Stimulated activated naive CD8-positive, alpha-beta T cell treated with anti-CD3 and anti-CD28 coated beads, Interleukin-15, amount 100 ng/mL, for 72 hours (primary cell): ENCODE measurements around the gene COA1.
A peak's percentile ranks its signal among the peaks of the same experiment; 100 is the strongest.

Experiments
- ATAC-seq: fragments of 150-1000 bp; cut with Tn5 transposase; 2 replicates; pipeline ENCODE4 v1.10.0; 2021; ENCODE audit warnings: mild to moderate bottlenecking, moderate library complexity
- DNase-seq, 2 donors: peaks; one replicate each; pipeline ENCODE4 v3.0.0; 2021 to 2022
- H3K27ac Mint-ChIP-seq, 2 donors: one replicate each; pipeline ENCODE4 v1.8.0; 2022; ENCODE audit warnings: mild to moderate bottlenecking in 2 of 2, mixed read lengths in 2 of 2, moderate library complexity in 2 of 2
- H3K27me3 Mint-ChIP-seq: one replicate; pipeline ENCODE4 v1.8.0; 2022; ENCODE audit warnings: mixed read lengths
- H3K4me1 Mint-ChIP-seq: one replicate; pipeline ENCODE4 v1.8.0; 2022; ENCODE audit warnings: mild to moderate bottlenecking, mixed read lengths
- H3K4me3 Mint-ChIP-seq, 2 donors: one replicate each; pipeline ENCODE4 v1.8.0; 2022; ENCODE audit warnings: mild to moderate bottlenecking in 2 of 2, mixed read lengths in 2 of 2, moderate library complexity in 1 of 2
- H3K9me3 Mint-ChIP-seq, 2 donors: one replicate each; pipeline ENCODE4 v1.8.0; 2022; ENCODE audit warnings: mixed read lengths in 2 of 2

The COA1 gene

GRCh38 chr7:43666938-43667337 lies 62.4 kb downstream of the COA1 start:
- peaks cover 82% of the 10 kb centered on the region for H3K4me1 Mint-ChIP-seq
- H3K9me3 Mint-ChIP-seq, result peaks cover 5 to 24% of the 10 kb centered on the region in 2 donors
- H3K4me3 Mint-ChIP-seq, result no peak overlapping the region
- no peaks in the 10 kb centered on the region for H3K27me3 Mint-ChIP-seq
- DNase-seq (no peak), ATAC-seq (no peak)
- no peak overlapping the region for H3K27ac Mint-ChIP-seq

GRCh38 chr7:43664681-43665080 lies 64.6 kb downstream of the COA1 start:
- Mint-ChIP-seq H3K4me3 (no peak overlapping the region), H3K27ac (peak overlapping the region in 1 of 2 donors; percentile 27), H3K9me3 (peaks cover 0 to 21% of the 10 kb centered on the region in 2 donors), H3K4me1 (peaks cover 76% of the 10 kb centered on the region), H3K27me3 (no peaks in the 10 kb centered on the region)
- ATAC-seq (no peak), DNase-seq (no peak)

GRCh38 chr7:43660141-43660540 lies 69.2 kb downstream of the COA1 start:
- ATAC-seq (no peak), DNase-seq (no peak)
- H3K9me3 Mint-ChIP-seq, result no peaks in the 10 kb centered on the region
- H3K27ac Mint-ChIP-seq, result peak overlapping the region in 1 of 2 donors; percentile 43
- no peak overlapping the region for H3K4me3 Mint-ChIP-seq
- no peaks in the 10 kb centered on the region for H3K27me3 Mint-ChIP-seq
- peaks cover 71% of the 10 kb centered on the region for H3K4me1 Mint-ChIP-seq

GRCh38 chr7:43659549-43659896 lies 69.8 kb downstream of the COA1 start:
- no peaks in the 10 kb centered on the region for H3K27me3 Mint-ChIP-seq
- peak overlapping the region in 1 of 2 donors; percentile 47 for H3K27ac Mint-ChIP-seq
- H3K4me1 Mint-ChIP-seq, result peaks cover 69% of the 10 kb centered on the region
- DNase-seq (no peak), ATAC-seq (no peak)
- no peaks in the 10 kb centered on the region for H3K9me3 Mint-ChIP-seq
- H3K4me3 Mint-ChIP-seq, result no peak overlapping the region

GRCh38 chr7:43658718-43659548 lies 70.4 kb downstream of the COA1 start:
- H3K9me3 Mint-ChIP-seq, result no peaks in the 10 kb centered on the region
- peak; percentile 23 to 49 for DNase-seq
- H3K4me1 Mint-ChIP-seq, result peaks cover 70% of the 10 kb centered on the region
- peak overlapping the region; percentile 51 to 76 for H3K4me3 Mint-ChIP-seq
- ATAC-seq, result peak; percentile 98
- H3K27ac Mint-ChIP-seq, result peak overlapping the region; percentile 84 to 93
- H3K27me3 Mint-ChIP-seq, result no peaks in the 10 kb centered on the region

GRCh38 chr7:43656997-43657396 lies 72.3 kb downstream of the COA1 start:
- peaks cover 75% of the 10 kb centered on the region for H3K4me1 Mint-ChIP-seq

GRCh38 chr7:43655584-43655983 lies 73.7 kb downstream of the COA1 start:
- Mint-ChIP-seq H3K9me3 (no peaks in the 10 kb centered on the region), H3K4me1 (peaks cover 82% of the 10 kb centered on the region)

More at GRCh38 chr7:43656997-43657396, 72.3 kb downstream of the COA1 start:
- H3K4me3 Mint-ChIP-seq, result no peak overlapping the region
- H3K9me3 Mint-ChIP-seq, result no peaks in the 10 kb centered on the region
- ATAC-seq (no peak), DNase-seq (no peak)
- no peak overlapping the region for H3K27ac Mint-ChIP-seq
- H3K27me3 Mint-ChIP-seq, result no peaks in the 10 kb centered on the region

GRCh38 chr7:43653891-43654504 lies 75.3 kb downstream of the COA1 start:
- H3K27ac Mint-ChIP-seq, result peak overlapping the region; percentile 49 to 73
- no peaks in the 10 kb centered on the region for H3K27me3 Mint-ChIP-seq
- no peaks in the 10 kb centered on the region for H3K9me3 Mint-ChIP-seq
- no peak for ATAC-seq
- DNase-seq, result no peak
- H3K4me3 Mint-ChIP-seq, result peak overlapping the region; percentile 4 to 47
- peaks cover 83% of the 10 kb centered on the region for H3K4me1 Mint-ChIP-seq

More at GRCh38 chr7:43655584-43655983, 73.7 kb downstream of the COA1 start:
- ATAC-seq (no peak), DNase-seq (no peak)
- Mint-ChIP-seq H3K27ac (no peak overlapping the region), H3K27me3 (no peaks in the 10 kb centered on the region), H3K4me3 (no peak overlapping the region)

GRCh38 chr7:43653466-43653865 lies 75.9 kb downstream of the COA1 start:
- peak overlapping the region in 1 of 2 donors; percentile 47 for H3K4me3 Mint-ChIP-seq
- H3K9me3 Mint-ChIP-seq, result no peaks in the 10 kb centered on the region
- no peaks in the 10 kb centered on the region for H3K27me3 Mint-ChIP-seq
- peaks cover 83% of the 10 kb centered on the region for H3K4me1 Mint-ChIP-seq
- DNase-seq (no peak), ATAC-seq (no peak)
- peak overlapping the region in 1 of 2 donors; percentile 73 for H3K27ac Mint-ChIP-seq

- Mint-ChIP-seq H3K27ac (peak overlapping the region; percentile 16 to 20), H3K9me3 (no peaks in the 10 kb centered on the region), H3K4me1 (peaks cover 84% of the 10 kb centered on the region), H3K27me3 (no peaks in the 10 kb centered on the region), H3K4me3 (peak overlapping the region in 1 of 2 donors; percentile 43)
- DNase-seq (no peak), ATAC-seq (no peak)
Measured at GRCh38 chr7:43652364-43652763, 77.0 kb downstream of the COA1 start.

- peaks cover 95% of the 10 kb centered on the region for H3K4me1 Mint-ChIP-seq
- no peak for DNase-seq
- peak overlapping the region; percentile 96 for H3K27ac Mint-ChIP-seq
- peak overlapping the region; percentile 65 to 82 for H3K4me3 Mint-ChIP-seq
- H3K27me3 Mint-ChIP-seq, result no peaks in the 10 kb centered on the region
- H3K9me3 Mint-ChIP-seq, result no peaks in the 10 kb centered on the region
- ATAC-seq, result no peak
Measured at GRCh38 chr7:43650457-43651052, 78.8 kb downstream of the COA1 start.

GRCh38 chr7:43649755-43650274 lies 79.5 kb downstream of the COA1 start:
- H3K4me3 Mint-ChIP-seq, result peak overlapping the region; percentile 65 to 82
- ATAC-seq, result peak; percentile 66

GRCh38 chr7:43648473-43649406 lies 80.6 kb downstream of the COA1 start:
- ATAC-seq, result peak; percentile 67
- Mint-ChIP-seq H3K9me3 (no peaks in the 10 kb centered on the region), H3K4me1 (peaks cover 99% of the 10 kb centered on the region), H3K27me3 (no peaks in the 10 kb centered on the region), H3K4me3 (peak overlapping the region; percentile 65 to 82), H3K27ac (peak overlapping the region; percentile 98 to 100)
- DNase-seq, result peak; percentile 63 to 83

More at GRCh38 chr7:43649755-43650274, 79.5 kb downstream of the COA1 start:
- no peaks in the 10 kb centered on the region for H3K27me3 Mint-ChIP-seq
- peak overlapping the region; percentile 80 to 96 for H3K27ac Mint-ChIP-seq
- DNase-seq, result peak; percentile 66 to 79
- H3K9me3 Mint-ChIP-seq, result no peaks in the 10 kb centered on the region
- peaks cover 99% of the 10 kb centered on the region for H3K4me1 Mint-ChIP-seq

- H3K4me3 Mint-ChIP-seq, result peak overlapping the region; percentile 65 to 82
- peaks cover 99% of the 10 kb centered on the region for H3K4me1 Mint-ChIP-seq
- peak overlapping the region; percentile 98 to 100 for H3K27ac Mint-ChIP-seq
- ATAC-seq, result peak; percentile 72
- no peaks in the 10 kb centered on the region for H3K27me3 Mint-ChIP-seq
- peak; percentile 51 to 79 for DNase-seq
- H3K9me3 Mint-ChIP-seq, result no peaks in the 10 kb centered on the region
Measured at GRCh38 chr7:43647673-43648472, 81.5 kb downstream of the COA1 start.
